Activated naive CD8-positive, alpha-beta T cell treated with anti-CD3 and anti-CD28 coated beads, Interleukin-2, amount 50 U/mL, for 24 hours (primary cell): Measurements from ENCODE around the gene ST8SIA5.

Experiments
- ATAC-seq: fragments of 150-1000 bp; cut with Tn5 transposase; one replicate; pipeline ENCODE4 v1.10.0; 2021
- DNase-seq: peaks from one replicate; pipeline ENCODE4 v3.0.0; 2021
- H3K27ac Mint-ChIP-seq: one replicate; pipeline ENCODE4 v1.8.0; 2021; ENCODE audit warnings: mild to moderate bottlenecking, mixed read lengths
- H3K27me3 Mint-ChIP-seq: one replicate; pipeline ENCODE4 v1.8.0; 2021; ENCODE audit warnings: mixed read lengths
- H3K36me3 Mint-ChIP-seq: one replicate; pipeline ENCODE4 v1.8.0; 2021; ENCODE audit warnings: low read depth, mixed read lengths
- H3K4me1 Mint-ChIP-seq: one replicate; pipeline ENCODE4 v1.8.0; 2021; ENCODE audit warnings: mixed read lengths
- H3K4me3 Mint-ChIP-seq: one replicate; pipeline ENCODE4 v1.8.0; 2021; ENCODE audit warnings: mild to moderate bottlenecking, moderate library complexity, mixed read lengths
- H3K9me3 Mint-ChIP-seq: one replicate; pipeline ENCODE4 v1.8.0; 2021; ENCODE audit warnings: mixed read lengths

Gene ST8SIA5

GRCh38 chr18:46652372-46652771 is 104.5 kb downstream of the ST8SIA5 start:
- no peak for ATAC-seq
- Mint-ChIP-seq H3K27ac (no peak overlapping the region), H3K36me3 (no peaks in the 10 kb centered on the region), H3K4me1 (no peaks in the 10 kb centered on the region), H3K9me3 (no peaks in the 10 kb centered on the region), H3K27me3 (no peaks in the 10 kb centered on the region), H3K4me3 (no peak overlapping the region)
- DNase-seq = no peak

- Mint-ChIP-seq H3K36me3 (no peaks in the 10 kb centered on the region), H3K27ac (no peak overlapping the region), H3K4me3 (no peak overlapping the region), H3K4me1 (no peaks in the 10 kb centered on the region), H3K9me3 (no peaks in the 10 kb centered on the region), H3K27me3 (no peaks in the 10 kb centered on the region)
- ATAC-seq (no peak), DNase-seq (no peak)
Measured at GRCh38 chr18:46650681-46651080, 106.2 kb downstream of the ST8SIA5 start.

- Mint-ChIP-seq H3K4me3 (no peak overlapping the region), H3K27me3 (no peaks in the 10 kb centered on the region), H3K36me3 (no peaks in the 10 kb centered on the region), H3K4me1 (no peaks in the 10 kb centered on the region), H3K9me3 (no peaks in the 10 kb centered on the region), H3K27ac (no peak overlapping the region)
- DNase-seq (no peak), ATAC-seq (no peak)
Measured at GRCh38 chr18:46649071-46649862, 107.6 kb downstream of the ST8SIA5 start.

GRCh38 chr18:46646468-46646867 is 110.4 kb downstream of the ST8SIA5 start:
- no peak for ATAC-seq
- H3K4me3 Mint-ChIP-seq = no peak overlapping the region
- no peaks in the 10 kb centered on the region for H3K27me3 Mint-ChIP-seq

GRCh38 chr18:46642561-46642960 is 114.3 kb downstream of the ST8SIA5 start:
- Mint-ChIP-seq H3K9me3 (no peaks in the 10 kb centered on the region), H3K4me1 (no peaks in the 10 kb centered on the region), H3K4me3 (no peak overlapping the region), H3K36me3 (no peaks in the 10 kb centered on the region), H3K27me3 (no peaks in the 10 kb centered on the region), H3K27ac (no peak overlapping the region)
- no peak for ATAC-seq
- DNase-seq = no peak

More at GRCh38 chr18:46646468-46646867, 110.4 kb downstream of the ST8SIA5 start:
- no peak for DNase-seq
- H3K9me3 Mint-ChIP-seq = no peaks in the 10 kb centered on the region
- H3K27ac Mint-ChIP-seq = no peak overlapping the region
- no peaks in the 10 kb centered on the region for H3K4me1 Mint-ChIP-seq
- no peaks in the 10 kb centered on the region for H3K36me3 Mint-ChIP-seq

GRCh38 chr18:46641917-46642316 is 114.9 kb downstream of the ST8SIA5 start:
- H3K27ac Mint-ChIP-seq = no peak overlapping the region
- no peak for ATAC-seq
- H3K36me3 Mint-ChIP-seq = no peaks in the 10 kb centered on the region
- DNase-seq = no peak
- H3K4me1 Mint-ChIP-seq = no peaks in the 10 kb centered on the region
- no peaks in the 10 kb centered on the region for H3K9me3 Mint-ChIP-seq
- no peaks in the 10 kb centered on the region for H3K27me3 Mint-ChIP-seq
- no peak overlapping the region for H3K4me3 Mint-ChIP-seq

GRCh38 chr18:46639386-46639785 is 117.5 kb downstream of the ST8SIA5 start:
- H3K4me1 Mint-ChIP-seq = no peaks in the 10 kb centered on the region
- DNase-seq = no peak
- no peak overlapping the region for H3K27ac Mint-ChIP-seq
- no peaks in the 10 kb centered on the region for H3K9me3 Mint-ChIP-seq
- no peaks in the 10 kb centered on the region for H3K27me3 Mint-ChIP-seq
- H3K36me3 Mint-ChIP-seq = no peaks in the 10 kb centered on the region
- no peak for ATAC-seq
- no peak overlapping the region for H3K4me3 Mint-ChIP-seq

- no peak overlapping the region for H3K27ac Mint-ChIP-seq
- no peaks in the 10 kb centered on the region for H3K36me3 Mint-ChIP-seq
- no peaks in the 10 kb centered on the region for H3K4me1 Mint-ChIP-seq
- H3K9me3 Mint-ChIP-seq = no peaks in the 10 kb centered on the region
- H3K27me3 Mint-ChIP-seq = no peaks in the 10 kb centered on the region
- ATAC-seq = no peak
- no peak for DNase-seq
- H3K4me3 Mint-ChIP-seq = no peak overlapping the region
Measured at GRCh38 chr18:46636040-46636630, 120.7 kb downstream of the ST8SIA5 start.

GRCh38 chr18:46632401-46633071 is 124.3 kb downstream of the ST8SIA5 start:
- H3K4me1 Mint-ChIP-seq = peaks cover 10% of the 10 kb centered on the region
- H3K9me3 Mint-ChIP-seq = no peaks in the 10 kb centered on the region
- H3K36me3 Mint-ChIP-seq = no peaks in the 10 kb centered on the region
- ATAC-seq = no peak
- no peaks in the 10 kb centered on the region for H3K27me3 Mint-ChIP-seq
- no peak overlapping the region for H3K4me3 Mint-ChIP-seq
- no peak overlapping the region for H3K27ac Mint-ChIP-seq
- no peak for DNase-seq

- H3K4me1 Mint-ChIP-seq = peaks cover 10% of the 10 kb centered on the region
- DNase-seq (no peak), ATAC-seq (no peak)
- H3K27me3 Mint-ChIP-seq = no peaks in the 10 kb centered on the region
- H3K36me3 Mint-ChIP-seq = no peaks in the 10 kb centered on the region
- H3K27ac Mint-ChIP-seq = no peak overlapping the region
- no peaks in the 10 kb centered on the region for H3K9me3 Mint-ChIP-seq
- no peak overlapping the region for H3K4me3 Mint-ChIP-seq
Measured at GRCh38 chr18:46630991-46631390, 125.9 kb downstream of the ST8SIA5 start.

- Mint-ChIP-seq H3K36me3 (no peaks in the 10 kb centered on the region), H3K27ac (no peak overlapping the region), H3K27me3 (no peaks in the 10 kb centered on the region), H3K4me3 (no peak overlapping the region), H3K9me3 (no peaks in the 10 kb centered on the region), H3K4me1 (peaks cover 10% of the 10 kb centered on the region)
- DNase-seq = no peak
- peak; percentile 69 for ATAC-seq
Measured at GRCh38 chr18:46630160-46630559, 126.7 kb downstream of the ST8SIA5 start.

- Mint-ChIP-seq H3K27ac (no peak overlapping the region), H3K4me3 (no peak overlapping the region)
Measured at GRCh38 chr18:46629361-46629760, 127.5 kb downstream of the ST8SIA5 start.

GRCh38 chr18:46628206-46628605 is 128.6 kb downstream of the ST8SIA5 start:
- peaks cover 23% of the 10 kb centered on the region for H3K4me1 Mint-ChIP-seq
- ATAC-seq (no peak), DNase-seq (no peak)
- no peak overlapping the region for H3K4me3 Mint-ChIP-seq
- no peaks in the 10 kb centered on the region for H3K9me3 Mint-ChIP-seq
- H3K27ac Mint-ChIP-seq = no peak overlapping the region
- no peaks in the 10 kb centered on the region for H3K27me3 Mint-ChIP-seq
- H3K36me3 Mint-ChIP-seq = no peaks in the 10 kb centered on the region

More at GRCh38 chr18:46629361-46629760, 127.5 kb downstream of the ST8SIA5 start:
- Mint-ChIP-seq H3K27me3 (no peaks in the 10 kb centered on the region), H3K4me1 (peaks cover 13% of the 10 kb centered on the region), H3K36me3 (no peaks in the 10 kb centered on the region), H3K9me3 (no peaks in the 10 kb centered on the region)
- ATAC-seq (no peak), DNase-seq (no peak)

- no peak overlapping the region for H3K4me3 Mint-ChIP-seq
- no peak overlapping the region for H3K27ac Mint-ChIP-seq
- H3K4me1 Mint-ChIP-seq = peaks cover 33% of the 10 kb centered on the region
- no peaks in the 10 kb centered on the region for H3K27me3 Mint-ChIP-seq
- H3K36me3 Mint-ChIP-seq = no peaks in the 10 kb centered on the region
- ATAC-seq (no peak), DNase-seq (no peak)
- no peaks in the 10 kb centered on the region for H3K9me3 Mint-ChIP-seq
Measured at GRCh38 chr18:46627136-46627535, 129.7 kb downstream of the ST8SIA5 start.

GRCh38 chr18:46625069-46625468 is 131.8 kb downstream of the ST8SIA5 start:
- H3K4me1 Mint-ChIP-seq = peaks cover 39% of the 10 kb centered on the region
- H3K9me3 Mint-ChIP-seq = no peaks in the 10 kb centered on the region
- H3K36me3 Mint-ChIP-seq = no peaks in the 10 kb centered on the region
- H3K27me3 Mint-ChIP-seq = no peaks in the 10 kb centered on the region
- no peak overlapping the region for H3K4me3 Mint-ChIP-seq
- no peak for ATAC-seq
- DNase-seq = no peak
- no peak overlapping the region for H3K27ac Mint-ChIP-seq
